HepG2 (cell line): ENCODE results near the gene SIX5. TPM values are rescaled to one million over a fixed set of nuclear protein-coding genes. Genes with fewer than 3 reads are reported as not detected.

ENCODE experiments used
- ATF7-NPFF ChIP-seq: sonication (generic); formaldehyde crosslinking; IDR thresholded peaks from 2 replicates; pipeline ENCODE4 v1.8.1; 2023; ENCODE audit warnings: mild to moderate bottlenecking, low read depth, missing genetic modification reagents, moderate library complexity
- HNRNPK ChIP-seq: fragments of 200-400 bp; formaldehyde crosslinking; IDR thresholded peaks from 2 replicates; pipeline ENCODE4 v1.6.1; 2018; ENCODE audit warnings: low read length, low read depth, moderate library complexity, mild to moderate bottlenecking; ENCODE audit not compliant: poor library complexity, severe bottlenecking
- KDM1A ChIP-seq: IDR thresholded peaks from 2 replicates; pipeline ENCODE4 v1.6.1; 2016; ENCODE audit warnings: missing compliant biosample characterization
- KDM5B ChIP-seq: sonication (generic); formaldehyde crosslinking; IDR thresholded peaks from 2 replicates; pipeline ENCODE4 v1.4.0; 2020; ENCODE audit warnings: missing genetic modification reagents, mild to moderate bottlenecking, borderline replicate concordance
- MYNN ChIP-seq: sonication (generic); formaldehyde crosslinking; IDR thresholded peaks from 2 replicates; pipeline ENCODE4 v1.4.0; 2020; ENCODE audit warnings: mild to moderate bottlenecking, low read depth, missing genetic modification reagents
- NFE2 ChIP-seq: sonication (generic); formaldehyde crosslinking; IDR thresholded peaks from 2 replicates; pipeline ENCODE4 v1.4.0; 2020; ENCODE audit warnings: missing genetic modification reagents
- ZNF124 ChIP-seq: sonication (generic); formaldehyde crosslinking; IDR thresholded peaks from 2 replicates; pipeline ENCODE4 v1.4.0; 2020; ENCODE audit warnings: missing genetic modification reagents
- ZNF230 ChIP-seq: sonication (generic); formaldehyde crosslinking; IDR thresholded peaks from 2 replicates; pipeline ENCODE4 v1.4.0; 2020; ENCODE audit warnings: mild to moderate bottlenecking, missing genetic modification reagents
- ZNF30 ChIP-seq: sonication (generic); formaldehyde crosslinking; IDR thresholded peaks from 2 replicates; pipeline ENCODE4 v1.5.0; 2020; ENCODE audit warnings: mild to moderate bottlenecking, missing genetic modification reagents
- ZNF431 ChIP-seq: sonication (generic); formaldehyde crosslinking; IDR thresholded peaks from 2 replicates; pipeline ENCODE4 v1.9.0; 2022; ENCODE audit warnings: missing genetic modification reagents, low read depth, mild to moderate bottlenecking, borderline replicate concordance
- ZNF780A ChIP-seq: sonication (generic); formaldehyde crosslinking; IDR thresholded peaks from 2 replicates; pipeline ENCODE4 v1.8.0; 2022; ENCODE audit warnings: mild to moderate bottlenecking, missing genetic modification reagents, moderate library complexity
- polyA plus RNA-seq, 8 experiments: library from polyadenylated mRNA; depleted of rRNA in 3 of 8; stranded (reverse) in 7 of 8; unstranded in 1 of 8; fragments of >200 nt; fragmentation: Illumina TruSeq in 4 of 8; extraction: Trizol in 4 of 8; gene quantifications; 2 replicates each; pipeline versions ENCODE4 v1.2.1 to v1.2.3, GENCODE V29; 2011 to 2016; ENCODE audit warnings: low read depth in 4 of 8, missing spikeins in 1 of 8, mixed read lengths in 1 of 8; ENCODE audit not compliant: insufficient read depth in 1 of 8
- total RNA-seq, 5 experiments: library from RNA; depleted of rRNA; stranded (reverse); fragments of >200 nt; fragmentation: Illumina TruSeq; extraction: Trizol; gene quantifications; 2 replicates each; pipeline ENCODE4 v1.2.3, GENCODE V29; 2016; ENCODE audit warnings: low read depth in 1 of 5
- TF ChIP-seq, protein P1 (sequence below), 2 experiments: sonication (generic) in 1 of 2; formaldehyde crosslinking in 1 of 2; IDR thresholded peaks; 2 replicates each; pipeline versions ENCODE4 v1.4.0 to v1.6.1; 2018 to 2020; ENCODE audit warnings: missing genetic modification reagents in 2 of 2, borderline replicate concordance in 1 of 2, low read depth in 1 of 2, mild to moderate bottlenecking in 1 of 2, missing biosample characterization in 1 of 2
- TF ChIP-seq, protein P2 (sequence below): sonication (generic); formaldehyde crosslinking; IDR thresholded peaks from 2 replicates; pipeline ENCODE4 v1.5.0; 2020; ENCODE audit warnings: missing genetic modification reagents
- TF ChIP-seq, protein P3 (sequence below): sonication (generic); formaldehyde crosslinking; IDR thresholded peaks from 2 replicates; pipeline ENCODE4 v1.4.0; 2020; ENCODE audit warnings: mild to moderate bottlenecking, missing genetic modification reagents
- TF ChIP-seq, protein P4 (sequence below): sonication (generic); formaldehyde crosslinking; IDR thresholded peaks from 2 replicates; pipeline ENCODE4 v1.4.0; 2020; ENCODE audit warnings: low read depth, missing genetic modification reagents

SIX5 gene
- total and polyA plus RNA-seq, 2 of the 13 experiments (the other 11 are each of a cell fraction or from before 2014, with no cell fraction given): 7.7 to 10.5 TPM

DNA sequence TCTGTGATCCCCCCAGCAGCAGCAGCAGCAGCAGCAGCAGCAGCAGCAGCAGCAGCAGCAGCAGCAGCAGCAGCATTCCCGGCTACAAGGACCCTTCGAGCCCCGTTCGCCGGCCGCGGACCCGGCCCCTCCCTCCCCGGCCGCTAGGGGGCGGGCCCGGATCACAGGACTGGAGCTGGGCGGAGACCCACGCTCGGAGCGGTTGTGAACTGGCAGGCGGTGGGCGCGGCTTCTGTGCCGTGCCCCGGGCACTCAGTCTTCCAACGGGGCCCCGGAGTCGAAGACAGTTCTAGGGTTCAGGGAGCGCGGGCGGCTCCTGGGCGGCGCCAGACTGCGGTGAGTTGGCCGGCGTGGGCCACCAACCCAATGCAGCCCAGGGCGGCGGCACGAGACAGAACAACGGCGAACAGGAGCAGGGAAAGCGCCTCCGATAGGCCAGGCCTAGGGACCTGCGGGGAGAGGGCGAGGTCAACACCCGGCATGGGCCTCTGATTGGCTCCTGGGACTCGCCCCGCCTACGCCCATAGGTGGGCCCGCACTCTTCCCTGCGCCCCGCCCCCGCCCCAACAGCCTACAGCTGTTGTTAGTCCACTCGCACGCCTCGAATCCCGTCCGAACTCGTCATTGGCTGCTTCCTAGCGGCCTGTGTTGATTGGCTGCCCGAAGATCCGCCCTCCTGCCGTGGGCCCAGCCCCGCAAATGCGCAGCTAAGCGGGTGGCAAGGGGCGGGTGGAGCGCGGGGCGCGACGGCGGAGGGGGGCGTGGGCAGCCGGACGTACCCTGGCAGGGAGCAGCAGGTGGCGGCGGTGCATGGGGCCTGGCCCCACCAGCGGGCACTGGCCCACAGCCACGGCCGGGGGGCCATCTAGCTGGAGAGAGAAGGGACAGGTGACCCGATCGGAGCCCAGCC is 1.4 kb upstream of the SIX5 start (continued):
- TF ChIP-seq, protein P1, sequence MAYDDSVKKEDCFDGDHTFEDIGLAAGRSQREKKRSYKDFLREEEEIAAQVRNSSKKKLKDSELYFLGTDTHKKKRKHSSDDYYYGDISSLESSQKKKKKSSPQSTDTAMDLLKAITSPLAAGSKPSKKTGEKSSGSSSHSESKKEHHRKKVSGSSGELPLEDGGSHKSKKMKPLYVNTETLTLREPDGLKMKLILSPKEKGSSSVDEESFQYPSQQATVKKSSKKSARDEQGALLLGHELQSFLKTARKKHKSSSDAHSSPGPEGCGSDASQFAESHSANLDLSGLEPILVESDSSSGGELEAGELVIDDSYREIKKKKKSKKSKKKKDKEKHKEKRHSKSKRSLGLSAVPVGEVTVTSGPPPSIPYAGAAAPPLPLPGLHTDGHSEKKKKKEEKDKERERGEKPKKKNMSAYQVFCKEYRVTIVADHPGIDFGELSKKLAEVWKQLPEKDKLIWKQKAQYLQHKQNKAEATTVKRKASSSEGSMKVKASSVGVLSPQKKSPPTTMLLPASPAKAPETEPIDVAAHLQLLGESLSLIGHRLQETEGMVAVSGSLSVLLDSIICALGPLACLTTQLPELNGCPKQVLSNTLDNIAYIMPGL (CRISPR knock-in tag; IDR thresholded peaks at IDR 0.05; ENCODE audit: borderline replicate concordance in 1 of 2, low read depth in 1 of 2): peak; percentile 52 to 80; a peak in 3 of 4 replicates
- TF ChIP-seq, protein P2, sequence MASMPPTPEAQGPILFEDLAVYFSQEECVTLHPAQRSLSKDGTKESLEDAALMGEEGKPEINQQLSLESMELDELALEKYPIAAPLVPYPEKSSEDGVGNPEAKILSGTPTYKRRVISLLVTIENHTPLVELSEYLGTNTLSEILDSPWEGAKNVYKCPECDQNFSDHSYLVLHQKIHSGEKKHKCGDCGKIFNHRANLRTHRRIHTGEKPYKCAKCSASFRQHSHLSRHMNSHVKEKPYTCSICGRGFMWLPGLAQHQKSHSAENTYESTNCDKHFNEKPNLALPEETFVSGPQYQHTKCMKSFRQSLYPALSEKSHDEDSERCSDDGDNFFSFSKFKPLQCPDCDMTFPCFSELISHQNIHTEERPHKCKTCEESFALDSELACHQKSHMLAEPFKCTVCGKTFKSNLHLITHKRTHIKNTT (CRISPR knock-in tag): 0 out of 2 replicates have a peak, but pooled peaks have one; percentile 13
- TF ChIP-seq ZNF30 (CRISPR knock-in tag) (no peak), NFE2 (CRISPR knock-in tag) (0 out of 2 replicates have a peak, but pooled peaks have one; percentile 10), ZNF124 (no peak), ATF7-NPFF (CRISPR knock-in tag) (no peak), HNRNPK (peak; percentile 47), ZNF780A (CRISPR knock-in tag) (peak; percentile 62; the same call in 1 of the 2 replicates), ZNF431 (no peak; the same call in 1 of the 2 replicates), KDM1A (no peak), MYNN (CRISPR knock-in tag) (peak; percentile 79; the same call in 1 of the 2 replicates), ZNF230 (CRISPR knock-in tag) (no peak), KDM5B (CRISPR knock-in tag) (peak; percentile 87; the same call in 1 of the 2 replicates)
- TF ChIP-seq, protein P3, sequence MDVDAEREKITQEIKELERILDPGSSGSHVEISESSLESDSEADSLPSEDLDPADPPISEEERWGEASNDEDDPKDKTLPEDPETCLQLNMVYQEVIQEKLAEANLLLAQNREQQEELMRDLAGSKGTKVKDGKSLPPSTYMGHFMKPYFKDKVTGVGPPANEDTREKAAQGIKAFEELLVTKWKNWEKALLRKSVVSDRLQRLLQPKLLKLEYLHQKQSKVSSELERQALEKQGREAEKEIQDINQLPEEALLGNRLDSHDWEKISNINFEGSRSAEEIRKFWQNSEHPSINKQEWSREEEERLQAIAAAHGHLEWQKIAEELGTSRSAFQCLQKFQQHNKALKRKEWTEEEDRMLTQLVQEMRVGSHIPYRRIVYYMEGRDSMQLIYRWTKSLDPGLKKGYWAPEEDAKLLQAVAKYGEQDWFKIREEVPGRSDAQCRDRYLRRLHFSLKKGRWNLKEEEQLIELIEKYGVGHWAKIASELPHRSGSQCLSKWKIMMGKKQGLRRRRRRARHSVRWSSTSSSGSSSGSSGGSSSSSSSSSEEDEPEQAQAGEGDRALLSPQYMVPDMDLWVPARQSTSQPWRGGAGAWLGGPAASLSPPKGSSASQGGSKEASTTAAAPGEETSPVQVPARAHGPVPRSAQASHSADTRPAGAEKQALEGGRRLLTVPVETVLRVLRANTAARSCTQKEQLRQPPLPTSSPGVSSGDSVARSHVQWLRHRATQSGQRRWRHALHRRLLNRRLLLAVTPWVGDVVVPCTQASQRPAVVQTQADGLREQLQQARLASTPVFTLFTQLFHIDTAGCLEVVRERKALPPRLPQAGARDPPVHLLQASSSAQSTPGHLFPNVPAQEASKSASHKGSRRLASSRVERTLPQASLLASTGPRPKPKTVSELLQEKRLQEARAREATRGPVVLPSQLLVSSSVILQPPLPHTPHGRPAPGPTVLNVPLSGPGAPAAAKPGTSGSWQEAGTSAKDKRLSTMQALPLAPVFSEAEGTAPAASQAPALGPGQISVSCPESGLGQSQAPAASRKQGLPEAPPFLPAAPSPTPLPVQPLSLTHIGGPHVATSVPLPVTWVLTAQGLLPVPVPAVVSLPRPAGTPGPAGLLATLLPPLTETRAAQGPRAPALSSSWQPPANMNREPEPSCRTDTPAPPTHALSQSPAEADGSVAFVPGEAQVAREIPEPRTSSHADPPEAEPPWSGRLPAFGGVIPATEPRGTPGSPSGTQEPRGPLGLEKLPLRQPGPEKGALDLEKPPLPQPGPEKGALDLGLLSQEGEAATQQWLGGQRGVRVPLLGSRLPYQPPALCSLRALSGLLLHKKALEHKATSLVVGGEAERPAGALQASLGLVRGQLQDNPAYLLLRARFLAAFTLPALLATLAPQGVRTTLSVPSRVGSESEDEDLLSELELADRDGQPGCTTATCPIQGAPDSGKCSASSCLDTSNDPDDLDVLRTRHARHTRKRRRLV: peak; percentile 71; the same call in 1 of the 2 replicates
- TF ChIP-seq, protein P4, sequence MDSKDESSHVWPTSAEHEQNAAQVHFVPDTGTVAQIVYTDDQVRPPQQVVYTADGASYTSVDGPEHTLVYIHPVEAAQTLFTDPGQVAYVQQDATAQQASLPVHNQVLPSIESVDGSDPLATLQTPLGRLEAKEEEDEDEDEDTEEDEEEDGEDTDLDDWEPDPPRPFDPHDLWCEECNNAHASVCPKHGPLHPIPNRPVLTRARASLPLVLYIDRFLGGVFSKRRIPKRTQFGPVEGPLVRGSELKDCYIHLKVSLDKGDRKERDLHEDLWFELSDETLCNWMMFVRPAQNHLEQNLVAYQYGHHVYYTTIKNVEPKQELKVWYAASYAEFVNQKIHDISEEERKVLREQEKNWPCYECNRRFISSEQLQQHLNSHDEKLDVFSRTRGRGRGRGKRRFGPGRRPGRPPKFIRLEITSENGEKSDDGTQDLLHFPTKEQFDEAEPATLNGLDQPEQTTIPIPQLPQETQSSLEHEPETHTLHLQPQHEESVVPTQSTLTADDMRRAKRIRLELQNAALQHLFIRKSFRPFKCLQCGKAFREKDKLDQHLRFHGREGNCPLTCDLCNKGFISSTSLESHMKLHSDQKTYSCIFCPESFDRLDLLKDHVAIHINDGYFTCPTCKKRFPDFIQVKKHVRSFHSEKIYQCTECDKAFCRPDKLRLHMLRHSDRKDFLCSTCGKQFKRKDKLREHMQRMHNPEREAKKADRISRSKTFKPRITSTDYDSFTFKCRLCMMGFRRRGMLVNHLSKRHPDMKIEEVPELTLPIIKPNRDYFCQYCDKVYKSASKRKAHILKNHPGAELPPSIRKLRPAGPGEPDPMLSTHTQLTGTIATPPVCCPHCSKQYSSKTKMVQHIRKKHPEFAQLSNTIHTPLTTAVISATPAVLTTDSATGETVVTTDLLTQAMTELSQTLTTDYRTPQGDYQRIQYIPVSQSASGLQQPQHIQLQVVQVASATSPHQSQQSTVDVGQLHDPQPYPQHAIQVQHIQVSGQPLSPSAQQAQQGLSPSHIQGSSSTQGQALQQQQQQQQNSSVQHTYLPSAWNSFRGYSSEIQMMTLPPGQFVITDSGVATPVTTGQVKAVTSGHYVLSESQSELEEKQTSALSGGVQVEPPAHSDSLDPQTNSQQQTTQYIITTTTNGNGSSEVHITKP: no peak
